A673 (cell line): ENCODE data around the gene BBS2.

Experiments
- CTCF ChIP-seq: fragments of 300-800, 200-600 bp; sonication (generic); conservative IDR thresholded peaks from 2 replicates; pipeline ENCODE4 v1.5.1; 2017; ENCODE audit warnings: low read depth, mild to moderate bottlenecking, antibody characterized with exemption, low read length, moderate library complexity, mixed read lengths
- EZH2 ChIP-seq: fragments of 200-600 bp; sonication (generic); IDR thresholded peaks from 2 replicates; pipeline ENCODE4 v1.6.1; 2017; ENCODE audit warnings: borderline replicate concordance, low read depth, mild to moderate bottlenecking, mixed read lengths, antibody characterized with exemption, low read length; ENCODE audit not compliant: poor library complexity, severe bottlenecking

GRCh38 chr16:56564793-56565477, 45.1 kb upstream of the BBS2 start, which contains the start of gene MT4:
- no peak for TF ChIP-seq CTCF
- no peak for TF ChIP-seq EZH2
